ENCODE data around the gene TSHR.

GRCh38 chr14:80940146-80940545 lies 15.3 kb upstream of the TSHR start:
- TF ChIP-seq POLR2A (IDR thresholded peaks at IDR 0.05) (no peak), CTCF (IDR thresholded peaks at IDR 0.05) (no peak)
